NCI-H526 treated with DMSO at 0.1 percent for 48 hours (cell line): Measurements from ENCODE around the gene POR.
"Not testable (repeated sequence)": the region's sequence is repeated elsewhere in the genome, so short reads cannot be mapped to it uniquely, and the experiment has no call there.

Source experiments
- DNase-seq: peaks from one replicate; lab custom pipeline; 2025; lab: John Stamatoyannopoulos, UW

Gene POR

GRCh38 chr7:75992083-75992755 is 77.3 kb downstream of the POR start:
- no peak for DNase-seq

- no peak for DNase-seq
Observed at GRCh38 chr7:75993689-75994387, 78.9 kb downstream of the POR start.

- peak; percentile 77 for DNase-seq
Observed at GRCh38 chr7:75994388-75995051, 79.6 kb downstream of the POR start, which contains the start of gene TMEM120A. TMEM120A (minus strand) TSS chr7:75994595; CDS start chr7:75994570, 25 bp downstream.

- DNase-seq = no peak
Observed at GRCh38 chr7:75995052-75995471, 80.1 kb downstream of the POR start.

GRCh38 chr7:75995996-75996395 is 81.0 kb downstream of the POR start:
- no peak for DNase-seq

- no peak for DNase-seq
Observed at GRCh38 chr7:75996476-75996875, 81.5 kb downstream of the POR start.

- no peak for DNase-seq
Observed at GRCh38 chr7:75998038-75998437, 83.1 kb downstream of the POR start.

- DNase-seq = no peak
Observed at GRCh38 chr7:76000566-76000965, 85.6 kb downstream of the POR start.

- no peak for DNase-seq
Observed at GRCh38 chr7:76002139-76002538, 87.2 kb downstream of the POR start.

GRCh38 chr7:76002822-76003221 is 87.9 kb downstream of the POR start:
- no peak for DNase-seq

GRCh38 chr7:76003351-76003750 is 88.4 kb downstream of the POR start:
- DNase-seq = no peak

- not testable (repeated sequence) for DNase-seq
Observed at GRCh38 chr7:76005004-76005403, 90.0 kb downstream of the POR start.

GRCh38 chr7:76008156-76008687 is 93.3 kb downstream of the POR start:
- no peak for DNase-seq

GRCh38 chr7:76009672-76010600 is 95.0 kb downstream of the POR start:
- DNase-seq = no peak

GRCh38 chr7:76011442-76011861 is 96.5 kb downstream of the POR start:
- no peak for DNase-seq

GRCh38 chr7:76016191-76016947 is 101.4 kb downstream of the POR start:
- no peak for DNase-seq

GRCh38 chr7:76018520-76018919 is 103.6 kb downstream of the POR start:
- DNase-seq = not testable (repeated sequence)

- no peak for DNase-seq
Observed at GRCh38 chr7:76020031-76020714, 105.2 kb downstream of the POR start.

- DNase-seq = no peak
Observed at GRCh38 chr7:76022026-76022780, 107.2 kb downstream of the POR start.

GRCh38 chr7:76023002-76023401 is 108.0 kb downstream of the POR start:
- DNase-seq = no peak
